K562 (cell line): ENCODE results near the gene RFNG. TPM values are rescaled to one million over a fixed set of nuclear protein-coding genes. Genes with fewer than 3 reads are reported as not detected.
A peak's percentile ranks its signal among the peaks of the same experiment; 100 is the strongest.

Experiments
- BCLAF1 ChIP-seq, 2 experiments: fragments of 450-650 bp in 1 of 2; IDR thresholded peaks; 2 replicates each; pipeline ENCODE4 v1.6.1; 2011 to 2017; ENCODE audit warnings: low read depth in 2 of 2, antibody characterized with exemption in 1 of 2, borderline replicate concordance in 1 of 2, low read length in 1 of 2, mild to moderate bottlenecking in 1 of 2, mixed read lengths in 1 of 2; ENCODE audit not compliant: control insufficient read depth in 1 of 2
- CEBPG ChIP-seq, 3 experiments: fragments of 200-800 bp in 1 of 3; sonication (Bioruptor generic) in 1 of 3; sonication (generic) in 1 of 3; formaldehyde crosslinking in 1 of 3; IDR thresholded peaks in 2 of 3; conservative IDR thresholded peaks in 1 of 3; 2 replicates each; pipeline versions ENCODE4 v1.6.1 to v1.8.0; 2016 to 2022; ENCODE audit warnings: missing compliant biosample characterization in 2 of 3, missing genetic modification characterization in 2 of 3, mild to moderate bottlenecking in 1 of 3, missing genetic modification reagents in 1 of 3
- CTCF ChIP-seq, 3 experiments: IDR thresholded peaks in 2 of 3; conservative IDR thresholded peaks in 1 of 3; 2 replicates each; pipeline ENCODE4 v1.5.1; 2011 to 2012; ENCODE audit warnings: low read length in 3 of 3, mild to moderate bottlenecking in 3 of 3, control low read depth in 2 of 3, improper control_type of control experiment in 1 of 3, inconsistent platforms in 1 of 3, low read depth in 1 of 3, mixed read lengths in 1 of 3, moderate library complexity in 1 of 3; ENCODE audit not compliant: insufficient read depth in 2 of 3
- CXXC5 ChIP-seq: fragments of 250-450 bp; sonication (Bioruptor Pico); IDR thresholded peaks from 2 replicates; pipeline ENCODE4 v1.8.0; 2022; ENCODE audit warnings: inconsistent platforms, mild to moderate bottlenecking, moderate library complexity
- DIDO1 ChIP-seq: fragments of 450-650 bp; IDR thresholded peaks from 2 replicates; pipeline ENCODE4 v1.6.1; 2016; ENCODE audit warnings: low read depth, missing biosample characterization, missing genetic modification characterization
- E2F6 ChIP-seq, 2 experiments: IDR thresholded peaks; 2 replicates each; pipeline ENCODE4 v1.6.1; 2011; ENCODE audit warnings: borderline replicate concordance in 1 of 2, control low read depth in 1 of 2, low read depth in 1 of 2, low read length in 1 of 2, mild to moderate bottlenecking in 1 of 2, mixed read lengths in 1 of 2, moderate library complexity in 1 of 2; ENCODE audit not compliant: insufficient read depth in 1 of 2, insufficient read length in 1 of 2, poor library complexity in 1 of 2, severe bottlenecking in 1 of 2; ENCODE audit errors: extremely low read depth in 1 of 2
- KDM5B ChIP-seq: fragments of 200-600 bp; sonication (generic); IDR thresholded peaks from 2 replicates; pipeline ENCODE4 v1.6.1; 2012; ENCODE audit warnings: low read depth, mild to moderate bottlenecking, moderate library complexity, low read length, control low read depth, inconsistent platforms; ENCODE audit not compliant: insufficient replicate concordance
- NKRF ChIP-seq: fragments of 450-650 bp; IDR thresholded peaks from 2 replicates; pipeline ENCODE4 v1.6.1; 2016; ENCODE audit warnings: borderline replicate concordance
- PCBP2 ChIP-seq: fragments of 200-400 bp; formaldehyde crosslinking; IDR thresholded peaks from 2 replicates; pipeline ENCODE4 v1.6.1; 2018; ENCODE audit warnings: low read length, low read depth, mild to moderate bottlenecking, moderate library complexity; ENCODE audit not compliant: poor library complexity, severe bottlenecking
- RBFOX2 ChIP-seq: fragments of 200-400 bp; formaldehyde crosslinking; IDR thresholded peaks from 2 replicates; pipeline ENCODE4 v1.6.1; 2017; ENCODE audit warnings: low read depth, mild to moderate bottlenecking, low read length, moderate library complexity
- SPI1 ChIP-seq: IDR thresholded peaks from 2 replicates; pipeline ENCODE4 v1.6.1; 2011; ENCODE audit warnings: low read depth, low read length, control low read depth, borderline replicate concordance
- SRF ChIP-seq, 2 experiments: fragments of 250-450, 450-650 bp in 1 of 2; sonication (Bioruptor Pico) in 1 of 2; sonication (generic) in 1 of 2; formaldehyde crosslinking; IDR thresholded peaks; 2 replicates each; pipeline versions ENCODE4 v1.5.0 to v1.5.1; 2020 to 2022; ENCODE audit warnings: mild to moderate bottlenecking in 1 of 2, missing genetic modification reagents in 1 of 2
- TGIF2 ChIP-seq: sonication (generic); formaldehyde crosslinking; IDR thresholded peaks from 2 replicates; pipeline ENCODE4 v1.8.1; 2022; ENCODE audit warnings: mild to moderate bottlenecking, missing genetic modification reagents, moderate library complexity
- ZBTB7A ChIP-seq: IDR thresholded peaks from 2 replicates; pipeline ENCODE4 v1.6.1; 2011; ENCODE audit warnings: low read depth, mild to moderate bottlenecking, low read length, moderate library complexity, borderline replicate concordance; ENCODE audit not compliant: control insufficient read depth
- ZNF354B ChIP-seq: fragments of 250-450 bp; sonication (Bioruptor Pico); IDR thresholded peaks from 2 replicates; pipeline ENCODE4 v1.4.0; 2020
- polyA plus RNA-seq, 8 experiments: library from polyadenylated mRNA; depleted of rRNA in 4 of 8; stranded (reverse) in 5 of 8; unstranded in 3 of 8; fragments of >200 nt; fragmentation: Nextera tagmentation in 2 of 8; fragmentation: Illumina TruSeq in 1 of 8; extraction: Ambion mirVana in 2 of 8; extraction: Trizol in 1 of 8; gene quantifications; 2 replicates each; pipeline versions ENCODE4 v1.2.1 to v1.2.3, GENCODE V29; 2011 to 2014; ENCODE audit warnings: inconsistent platforms in 1 of 8, missing spikeins in 1 of 8
- total RNA-seq, 7 experiments: library from RNA; depleted of rRNA in 6 of 7; stranded (reverse); fragments of >200 nt in 6 of 7; fragmentation: Illumina TruSeq in 2 of 7; extraction: Trizol in 2 of 7; gene quantifications; 2 replicates each; pipeline versions ENCODE4 v1.2.1 to v1.2.3, GENCODE V29; 2011 to 2021; ENCODE audit warnings: low replicate concordance in 1 of 7

The RFNG gene
- total and polyA plus RNA-seq, 9 of the 15 experiments (the other 6 are each of a cell fraction or from before 2014, with no cell fraction given) = 0.32 to 32.8 (median 9.5) TPM

DNA sequence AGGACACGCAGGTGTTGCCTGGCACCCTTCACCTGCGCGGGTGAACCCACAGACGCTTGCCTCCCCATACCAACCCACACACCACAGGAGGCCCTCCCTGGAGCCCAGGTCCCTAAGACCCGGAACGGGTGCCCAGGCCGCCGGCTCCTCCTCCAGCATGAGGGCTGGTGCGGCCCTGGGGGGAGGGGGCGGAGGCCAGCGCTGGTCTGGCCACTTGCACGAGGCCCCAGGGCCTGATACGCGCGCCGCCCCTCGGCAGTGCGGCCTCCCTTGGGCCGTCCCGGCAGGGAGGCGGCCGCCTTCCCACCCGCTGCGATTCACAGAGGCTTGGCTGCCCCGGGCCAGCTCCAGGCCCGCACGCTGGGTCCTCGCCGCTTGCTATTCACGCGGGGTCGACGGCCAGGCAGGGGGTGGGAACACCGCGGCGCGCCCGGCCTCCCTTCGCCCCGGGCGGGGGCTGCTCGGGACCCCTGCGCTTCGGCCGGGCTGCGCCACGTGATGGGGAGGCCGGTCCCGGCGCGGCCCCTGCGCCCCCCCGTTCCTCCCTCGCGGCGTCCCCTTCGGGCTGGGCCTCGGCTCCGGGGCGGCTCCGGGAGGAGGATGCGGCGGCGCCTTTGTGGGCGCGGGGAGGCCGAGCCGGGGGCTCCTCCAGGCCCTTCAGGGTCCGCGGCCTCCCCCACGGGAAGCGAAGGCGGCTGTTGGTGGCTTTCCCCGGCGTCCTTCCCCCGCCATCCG lies 45.7 kb upstream of the RFNG start (continued):
- peak; percentile 41 for TF ChIP-seq KDM5B
- TF ChIP-seq ZNF354B (CRISPR knock-in tag) = no peak
- TF ChIP-seq RBFOX2 = peak; percentile 82
- TF ChIP-seq ZBTB7A = peak; percentile 71
- TF ChIP-seq CTCF (IDR thresholded peaks at IDR 0.05 in 2 of 3, conservative IDR thresholded peaks at IDR 0.05 in 1 of 3; ENCODE audit: insufficient read depth in 2 of 3, low read depth in 1 of 3, low read length in 3 of 3) = no peak
- no peak for TF ChIP-seq SPI1
- TF ChIP-seq NKRF = peak; percentile 41; the same call in 1 of the 2 replicates
- TF ChIP-seq BCLAF1 (IDR thresholded peaks at IDR 0.05; ENCODE audit: borderline replicate concordance in 1 of 2, control insufficient read depth in 1 of 2, low read depth in 2 of 2, low read length in 1 of 2) = no peak
- peak; percentile 34 to 49 for TF ChIP-seq E2F6 (IDR thresholded peaks at IDR 0.05; ENCODE audit: borderline replicate concordance in 1 of 2, extremely low read depth in 1 of 2, insufficient read depth in 1 of 2, insufficient read length in 1 of 2, low read depth in 1 of 2, low read length in 1 of 2, poor library complexity in 1 of 2, severe bottlenecking in 1 of 2)
- TF ChIP-seq SRF (CRISPR knock-in tag; IDR thresholded peaks at IDR 0.05) = peak in 1 of 2 experiments; percentile 40; a peak in 1 of 4 replicates
- TF ChIP-seq DIDO1 = no peak
- TF ChIP-seq CEBPG (CRISPR knock-in tag; IDR thresholded peaks at IDR 0.05) = no peak
- TF ChIP-seq CEBPG (tag; conservative IDR thresholded peaks at IDR 0.05 in 1 of 2, IDR thresholded peaks at IDR 0.05 in 1 of 2) = no peak
- TF ChIP-seq PCBP2 = no peak
- peak; percentile 40; the same call in 1 of the 2 replicates for TF ChIP-seq CXXC5 (CRISPR knock-in tag)
- peak; percentile 12; the same call in 1 of the 2 replicates for TF ChIP-seq TGIF2 (CRISPR knock-in tag)
